ENCODE measurements around the gene SLC35F3.
"Not testable (repeated sequence)": the region's sequence is repeated elsewhere in the genome, so short reads cannot be mapped to it uniquely, and the experiment has no call there.

GRCh38 chr1:234122571-234122970 lies 218.1 kb downstream of the SLC35F3 start:
- not testable (repeated sequence) for TF ChIP-seq CTCF, POLR2A, EP300 (IDR thresholded peaks at IDR 0.05)
